Cardiac fibroblast (primary cell): ENCODE results near the gene RPS14.
"Not testable (repeated sequence)": the region's sequence is repeated elsewhere in the genome, so short reads cannot be mapped to it uniquely, and the experiment has no call there.

ENCODE experiments used
- DNase-seq, 2 donors: peaks; one replicate each; pipeline versions ENCODE4 v3.0.0 to v3.0.0-alpha.2; 2010; ENCODE audit warnings: low read depth in 2 of 2
- H3K4me3 ChIP-seq, 2 donors: replicated peaks in 1 of 2; 1 replicate in 1 of 2; 2 replicates in 1 of 2; pipeline ENCODE4 v1.5.1; 2011; ENCODE audit warnings: low read depth in 2 of 2, low read length in 2 of 2, mild to moderate bottlenecking in 2 of 2, moderate library complexity in 1 of 2
- CTCF ChIP-seq: IDR thresholded peaks from one replicate; pipeline ENCODE4 v1.5.1; 2011; ENCODE audit warnings: low read depth, mild to moderate bottlenecking, low read length, inconsistent platforms

Gene RPS14

GRCh38 chr5:150457121-150457520 is 7.6 kb upstream of the RPS14 start:
- no peak overlapping the region for H3K4me3 ChIP-seq
- no peak for DNase-seq
- TF ChIP-seq CTCF = no peak

- no peak for DNase-seq
- TF ChIP-seq CTCF = no peak
- H3K4me3 ChIP-seq = no peak overlapping the region
These were observed 5.1 kb upstream of the RPS14 start for GRCh38 chr5:150454492-150455229.

- not testable (repeated sequence) for H3K4me3 ChIP-seq, DNase-seq
These were observed 4.5 kb upstream of the RPS14 start for GRCh38 chr5:150454027-150454426.

GRCh38 chr5:150452914-150453313 is 3.4 kb upstream of the RPS14 start:
- no peak overlapping the region for H3K4me3 ChIP-seq
- TF ChIP-seq CTCF = no peak
- no peak for DNase-seq

- no peak for DNase-seq
- H3K4me3 ChIP-seq = no peak overlapping the region
- no peak for TF ChIP-seq CTCF
These were observed 2.1 kb upstream of the RPS14 start for GRCh38 chr5:150451594-150451993.

- TF ChIP-seq CTCF = no peak
- peak overlapping the region; percentile 58 to 64 for H3K4me3 ChIP-seq
- DNase-seq = no peak
These were observed 505 bp downstream of the RPS14 start for GRCh38 chr5:150448952-150449516.

GRCh38 chr5:150448334-150448733 is 1.2 kb downstream of the RPS14 start:
- no peak for DNase-seq
- no peak for TF ChIP-seq CTCF
- H3K4me3 ChIP-seq = peak overlapping the region; percentile 58 to 64
